OCI-M2 (cell line): Measurements from ENCODE around the gene ADARB1.

Experiments used
- DNase-seq: peaks from one replicate; lab custom pipeline; 2025; ENCODE audit not compliant: unreplicated experiment; lab: John Stamatoyannopoulos, UW

ADARB1 gene

DNA sequence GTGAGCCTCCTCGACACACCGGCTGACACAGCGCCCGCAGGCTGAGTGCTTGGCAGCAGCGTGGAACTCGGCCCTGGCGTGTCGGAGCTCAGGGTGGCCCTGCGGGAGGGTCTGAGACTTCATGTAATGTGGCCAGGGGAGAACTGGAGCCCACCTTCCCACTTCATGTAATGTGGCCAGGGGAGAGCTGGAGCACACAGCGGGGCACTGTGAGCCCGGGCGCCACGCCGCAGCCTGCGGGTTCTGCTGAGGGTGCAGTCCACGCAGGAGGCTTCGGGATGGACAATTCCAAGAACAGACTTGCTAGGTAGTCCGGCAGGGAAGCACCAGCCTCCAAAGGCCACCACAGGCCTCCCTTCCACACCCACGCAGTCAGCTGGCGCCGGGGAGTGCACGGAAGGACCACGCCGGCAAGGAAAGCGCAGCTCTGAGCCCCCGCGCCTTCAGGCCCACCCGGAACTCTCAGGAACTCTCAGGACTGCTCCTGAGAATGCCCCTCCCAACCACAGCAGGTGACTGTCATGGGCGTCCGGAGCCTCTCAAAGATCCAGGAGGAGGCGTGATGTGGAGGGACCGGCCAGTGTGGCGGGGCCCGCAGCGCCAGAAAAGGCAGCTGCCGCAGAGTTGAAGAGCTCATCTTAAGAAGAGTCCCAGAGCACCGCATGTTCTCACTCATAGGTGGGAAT lies 19.3 kb upstream of the ADARB1 start:
- no peak for DNase-seq

DNA sequence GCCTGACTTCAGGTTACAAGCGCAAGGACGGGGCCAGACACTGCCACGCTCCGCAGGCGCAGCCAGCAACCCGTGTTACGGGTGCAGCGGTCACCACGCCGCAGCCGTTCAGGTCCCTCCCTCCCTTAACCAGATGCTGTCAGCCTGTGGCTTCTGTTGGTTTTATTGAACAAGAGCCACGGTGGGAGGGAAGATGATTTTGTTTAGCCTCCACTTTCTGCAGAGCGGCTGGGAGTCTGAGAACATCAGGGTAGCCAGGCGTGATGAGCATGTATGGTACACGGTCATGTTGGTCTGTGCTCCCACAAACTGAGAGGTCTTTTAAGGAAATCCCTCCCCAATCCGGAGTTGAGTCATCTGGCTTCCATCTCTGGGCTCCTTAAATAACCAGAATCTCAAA lies 18.5 kb upstream of the ADARB1 start:
- no peak for DNase-seq

- DNase-seq: no peak
Observed at GRCh38 chr21:45056296-45056904, 18.0 kb upstream of the ADARB1 start.

GRCh38 chr21:45056917-45057560 lies 17.3 kb upstream of the ADARB1 start:
- DNase-seq: no peak

GRCh38 chr21:45057886-45058285 lies 16.5 kb upstream of the ADARB1 start:
- DNase-seq: no peak

DNA sequence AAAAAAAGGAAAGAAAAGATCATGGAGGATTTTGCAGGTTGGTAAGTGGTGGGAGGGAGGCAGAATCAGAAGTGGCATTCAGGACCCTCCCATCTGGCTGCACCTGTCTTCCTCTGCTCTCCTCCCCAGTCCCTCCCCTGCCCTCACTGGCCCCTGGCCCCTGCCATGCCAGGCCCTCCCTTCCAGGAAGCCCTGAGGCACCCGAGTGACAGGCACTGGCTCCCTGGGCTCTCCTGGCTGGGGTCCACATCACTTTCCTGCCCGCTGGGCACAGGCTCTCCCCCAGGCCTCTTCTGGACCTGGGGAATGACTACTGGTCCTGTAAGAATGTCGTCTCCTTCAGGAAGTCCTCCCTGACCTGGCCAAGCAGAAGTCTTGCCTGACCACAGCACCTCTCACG lies 15.3 kb upstream of the ADARB1 start:
- DNase-seq: no peak

- DNase-seq: no peak
Observed at GRCh38 chr21:45060089-45060488, 14.3 kb upstream of the ADARB1 start.

DNA sequence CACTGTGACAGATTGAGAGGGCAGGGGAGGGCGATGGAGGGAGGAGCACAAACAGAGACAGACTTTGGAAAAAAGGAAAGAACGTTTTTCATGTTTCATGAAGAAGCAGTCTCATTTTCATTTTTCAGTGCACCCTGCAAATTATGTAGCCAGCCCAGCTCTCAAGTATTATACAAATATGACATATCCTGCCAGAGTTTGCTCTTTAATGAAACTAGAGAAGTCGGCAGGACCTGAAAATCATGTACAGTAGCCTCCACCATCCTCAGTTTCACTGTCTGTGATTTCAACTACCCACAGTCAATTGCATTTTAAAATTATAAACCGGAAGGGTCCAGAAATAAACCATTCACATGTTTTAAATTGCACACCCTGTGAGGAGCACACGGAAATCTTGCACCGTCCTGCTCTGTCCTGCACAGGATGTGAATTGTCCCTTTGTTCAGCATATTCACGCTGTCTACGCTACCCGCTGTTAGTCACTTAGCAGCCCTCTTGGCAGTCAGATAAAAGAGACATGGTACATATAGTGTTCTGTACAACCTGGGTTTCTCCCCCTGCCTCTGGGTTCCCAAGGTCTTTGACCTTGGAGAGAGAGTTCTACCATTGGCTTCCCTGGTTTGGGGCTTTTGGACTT lies 13.6 kb upstream of the ADARB1 start:
- DNase-seq: no peak

DNA sequence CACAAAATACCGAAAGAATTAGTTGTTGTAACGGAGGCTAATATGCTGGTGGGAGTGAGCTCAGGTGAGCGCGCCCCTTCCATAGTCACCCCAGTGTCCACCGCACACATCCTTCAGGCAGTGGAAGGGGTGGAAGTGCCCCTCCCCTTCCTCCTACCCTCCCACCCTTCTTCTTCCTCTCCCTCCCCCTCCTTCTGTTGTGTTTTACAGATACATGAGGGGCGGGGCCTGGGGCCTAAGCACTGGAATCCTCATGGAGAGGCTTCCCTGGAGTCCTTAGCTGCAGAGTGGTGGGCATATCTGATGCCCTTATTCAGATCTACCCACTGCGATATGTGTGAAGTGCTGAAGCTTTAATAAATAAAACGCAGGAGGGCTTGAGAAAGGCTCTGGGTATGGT lies 10.3 kb upstream of the ADARB1 start:
- DNase-seq: no peak

DNA sequence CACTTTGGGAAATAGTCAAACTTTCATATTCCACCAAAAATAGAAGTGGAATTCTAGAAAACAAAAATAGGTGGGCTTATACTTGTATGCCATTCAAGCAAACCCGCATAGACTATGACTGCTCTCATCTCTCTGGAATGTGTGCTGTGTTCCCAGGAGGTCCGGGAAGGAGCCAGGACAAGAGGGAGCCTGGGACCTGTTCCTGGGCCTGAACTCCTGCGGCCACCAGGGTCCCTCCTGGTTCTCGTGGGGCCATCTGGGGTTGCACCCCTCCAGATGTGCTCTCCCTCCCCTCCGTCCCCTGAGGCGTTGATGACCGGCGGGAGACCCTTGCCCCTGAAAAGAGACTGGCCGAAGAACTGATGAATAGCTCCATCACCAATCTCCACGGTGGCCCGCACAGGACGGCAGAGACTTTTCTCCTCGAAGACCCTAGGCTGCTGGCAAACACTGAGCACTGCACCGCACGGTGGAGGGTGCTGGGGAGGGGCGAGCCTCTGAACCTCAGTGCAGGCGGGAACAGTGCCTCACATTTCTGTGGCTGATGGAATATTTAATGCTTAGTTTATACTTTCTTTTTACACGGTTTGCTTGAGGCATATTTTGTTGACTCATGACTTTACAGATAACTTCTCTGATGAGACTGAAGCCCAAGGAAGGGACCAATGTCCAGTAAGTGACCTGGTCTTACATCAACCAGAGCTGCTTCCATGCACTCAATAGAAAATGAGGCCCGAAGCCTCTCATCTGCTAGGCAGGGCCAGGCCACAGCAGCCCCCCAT lies 9.6 kb upstream of the ADARB1 start:
- DNase-seq: no peak

GRCh38 chr21:45067462-45068285 lies 6.7 kb upstream of the ADARB1 start:
- peak; percentile 87 for DNase-seq

DNA sequence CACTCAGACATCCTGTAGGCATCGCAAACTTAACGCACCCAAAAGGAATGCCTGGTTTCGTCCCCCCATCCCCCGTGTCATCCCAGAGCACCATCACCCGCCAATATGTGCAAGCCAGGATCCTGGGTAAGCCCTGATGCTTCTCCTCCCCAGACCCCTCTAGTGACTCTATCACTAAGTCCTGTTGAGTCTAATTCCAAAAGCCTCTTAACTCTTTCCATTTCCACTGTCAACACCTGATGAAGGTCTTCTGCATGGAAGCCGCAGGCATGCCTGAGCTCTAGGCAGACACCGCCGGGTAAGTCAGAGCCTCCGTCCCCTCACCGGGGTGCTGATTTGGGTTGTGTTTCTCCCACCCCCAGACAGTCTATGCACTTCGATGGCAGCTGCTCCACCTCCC lies 5.3 kb upstream of the ADARB1 start:
- no peak for DNase-seq

- DNase-seq: no peak
Observed at GRCh38 chr21:45069711-45070110, 4.7 kb upstream of the ADARB1 start.

DNA sequence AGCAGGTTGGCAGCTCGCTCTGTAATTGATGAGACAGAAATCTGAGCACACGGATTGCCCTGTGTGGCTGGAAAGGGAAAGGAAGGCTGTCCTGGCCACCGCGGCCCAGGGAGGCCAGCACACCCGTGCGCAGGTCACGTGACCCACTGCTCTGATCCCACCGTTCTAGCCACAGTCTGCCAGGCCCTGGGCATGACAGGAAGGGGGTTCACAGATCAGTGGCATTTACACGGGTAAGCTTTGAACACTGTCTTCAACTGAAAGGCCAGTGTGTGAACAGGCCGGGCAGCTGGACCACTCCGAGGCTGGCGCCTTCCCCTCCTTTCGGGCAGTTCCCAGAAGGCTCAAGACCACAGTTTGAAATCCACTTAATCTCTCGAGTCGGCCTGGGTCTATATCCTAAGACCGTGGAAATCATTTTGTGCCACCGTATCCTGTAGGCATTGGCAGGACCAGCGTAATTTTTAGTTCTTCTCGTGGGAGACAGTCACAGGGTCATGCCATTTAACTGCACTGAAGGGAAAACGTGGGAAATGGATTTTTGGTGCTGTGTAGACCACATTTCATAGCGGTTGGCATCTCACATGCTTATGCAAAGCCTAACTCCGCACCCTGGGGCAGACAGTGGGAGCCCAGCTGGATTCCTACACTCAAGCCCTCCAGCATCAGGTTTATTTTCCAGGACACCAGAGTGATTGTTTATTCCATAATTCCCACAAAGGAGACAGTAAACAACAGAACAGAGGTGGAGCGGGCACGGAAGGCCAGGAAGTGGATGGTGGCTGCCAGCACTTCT lies 3.1 kb upstream of the ADARB1 start:
- no peak for DNase-seq

- no peak for DNase-seq
Observed at GRCh38 chr21:45071874-45072737, 2.3 kb upstream of the ADARB1 start.

DNA sequence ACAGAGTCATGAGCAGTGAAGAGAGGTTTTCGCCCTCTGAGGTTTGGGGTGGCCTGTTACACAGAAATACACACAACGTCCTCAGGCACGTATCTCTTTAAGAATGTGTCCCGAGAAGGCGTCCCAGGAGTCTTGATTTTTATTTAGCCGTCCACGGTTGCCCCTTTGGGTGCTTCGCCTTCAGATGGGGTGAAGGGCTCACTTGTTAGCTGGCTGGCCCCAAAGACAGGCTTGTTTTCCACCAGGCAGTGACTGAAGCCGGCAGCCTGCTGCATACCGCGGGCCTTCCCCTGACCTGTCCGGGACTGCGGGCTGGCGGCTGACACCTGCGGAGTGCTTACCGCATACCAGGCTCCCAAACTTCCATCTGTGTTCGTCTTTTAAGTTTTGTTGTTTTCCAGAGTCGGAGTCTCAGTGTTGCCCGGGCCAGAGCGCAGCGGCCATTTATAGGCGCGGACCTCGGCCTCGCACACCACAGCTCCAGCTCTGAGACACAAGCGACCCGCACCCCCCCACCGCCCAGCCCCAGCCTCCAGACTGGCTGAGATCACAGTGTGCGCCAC lies 1.6 kb upstream of the ADARB1 start:
- no peak for DNase-seq

- no peak for DNase-seq
Observed at GRCh38 chr21:45073301-45074047, 906 bp upstream of the ADARB1 start.
